Osteoblast (primary cell): Measurements from ENCODE around the gene AFM. TPM values are rescaled to one million over a fixed set of nuclear protein-coding genes. Genes with fewer than 3 reads are reported as not detected.

Experiments used
- DNase-seq: peaks from one replicate; pipeline ENCODE4 v3.0.0; 2011; ENCODE audit warnings: low spot score, mixed read lengths; ENCODE audit not compliant: insufficient read length; ENCODE audit errors: missing footprints
- H2AFZ ChIP-seq: 2 replicates; pipeline ENCODE4 v1.6.0; 2011; ENCODE audit warnings: mild to moderate bottlenecking, low read length
- H3K27ac ChIP-seq: 2 replicates; pipeline ENCODE4 v1.5.1; 2011; ENCODE audit warnings: mild to moderate bottlenecking, low read depth, low read length, moderate library complexity
- H3K27me3 ChIP-seq: 2 replicates; pipeline ENCODE4 v1.6.0; 2012; ENCODE audit warnings: mild to moderate bottlenecking, control low read depth, inconsistent platforms, low read length, moderate library complexity; ENCODE audit not compliant: insufficient read depth
- H3K36me3 ChIP-seq: 2 replicates; pipeline ENCODE4 v1.5.1; 2011; ENCODE audit warnings: mild to moderate bottlenecking, low read length, control low read depth, moderate library complexity; ENCODE audit not compliant: insufficient read depth
- H3K4me1 ChIP-seq: 2 replicates; pipeline ENCODE4 v1.5.1; 2011; ENCODE audit warnings: mild to moderate bottlenecking, low read length, control low read depth, moderate library complexity; ENCODE audit not compliant: insufficient read depth
- H3K4me2 ChIP-seq: 2 replicates; pipeline ENCODE4 v1.6.0; 2011; ENCODE audit warnings: mild to moderate bottlenecking, low read length; ENCODE audit not compliant: insufficient read depth
- H3K4me3 ChIP-seq: fragments of 200-600 bp; sonication (generic); 3 replicates; pipeline ENCODE4 v1.5.1; 2012; ENCODE audit warnings: mild to moderate bottlenecking, low read length, inconsistent platforms; ENCODE audit not compliant: insufficient read depth
- H3K79me2 ChIP-seq: 2 replicates; pipeline ENCODE4 v1.6.0; 2012; ENCODE audit warnings: mild to moderate bottlenecking, low read length, control low read depth, inconsistent platforms; ENCODE audit not compliant: insufficient read depth
- H3K9me3 ChIP-seq: 2 replicates; pipeline ENCODE4 v1.5.1; 2011; ENCODE audit warnings: low read depth, low read length, control low read depth
- H4K20me1 ChIP-seq: 2 replicates; pipeline ENCODE4 v1.6.0; 2012; ENCODE audit warnings: mild to moderate bottlenecking, low read length, control low read depth; ENCODE audit not compliant: insufficient read depth
- CTCF ChIP-seq: IDR thresholded peaks from 2 replicates; pipeline ENCODE4 v1.5.1; 2011; ENCODE audit warnings: mild to moderate bottlenecking, low read depth, low read length, moderate library complexity; ENCODE audit errors: extremely low read depth
- total RNA-seq: library from RNA; depleted of rRNA; stranded (reverse); fragments of >200 nt; gene quantifications from 2 replicates; pipeline ENCODE4 v1.2.3, GENCODE V29; 2012

AFM gene
- total RNA-seq, 1 donor, result not detected

- no peaks in the 10 kb centered on the region for H3K4me1 ChIP-seq
- no peaks in the 10 kb centered on the region for H3K79me2 ChIP-seq
- H3K36me3 ChIP-seq, result no peaks in the 10 kb centered on the region
- no peak for DNase-seq
- TF ChIP-seq CTCF, result no peak
- H3K9me3 ChIP-seq, result no peaks in the 10 kb centered on the region
- H4K20me1 ChIP-seq, result no peaks in the 10 kb centered on the region
- no peak overlapping the region for H3K27ac ChIP-seq
- no peak overlapping the region for H3K4me3 ChIP-seq
- H2AFZ ChIP-seq, result no peak overlapping the region
- peaks cover under 1% of the 10 kb centered on the region for H3K27me3 ChIP-seq
- no peak overlapping the region for H3K4me2 ChIP-seq
These were observed 52.2 kb downstream of the AFM start for GRCh38 chr4:73533515-73534422.

GRCh38 chr4:73538162-73538561 lies 56.6 kb downstream of the AFM start:
- Histone ChIP-seq H3K27ac (no peak overlapping the region), H3K36me3 (no peaks in the 10 kb centered on the region), H4K20me1 (no peaks in the 10 kb centered on the region), H3K4me1 (no peaks in the 10 kb centered on the region), H3K9me3 (no peaks in the 10 kb centered on the region), H3K4me3 (no peak overlapping the region), H2AFZ (no peak overlapping the region), H3K79me2 (no peaks in the 10 kb centered on the region), H3K4me2 (no peak overlapping the region), H3K27me3 (peaks cover 6% of the 10 kb centered on the region)
- no peak for TF ChIP-seq CTCF
- no peak for DNase-seq

GRCh38 chr4:73539386-73539785 lies 57.8 kb downstream of the AFM start:
- Histone ChIP-seq H3K4me2 (no peak overlapping the region), H3K79me2 (no peaks in the 10 kb centered on the region), H3K9me3 (no peaks in the 10 kb centered on the region), H3K27ac (no peak overlapping the region), H3K36me3 (no peaks in the 10 kb centered on the region), H3K27me3 (peaks cover 6% of the 10 kb centered on the region), H4K20me1 (no peaks in the 10 kb centered on the region), H3K4me3 (no peak overlapping the region), H3K4me1 (no peaks in the 10 kb centered on the region), H2AFZ (no peak overlapping the region)
- no peak for DNase-seq
- no peak for TF ChIP-seq CTCF

GRCh38 chr4:73540826-73541225 lies 59.3 kb downstream of the AFM start:
- Histone ChIP-seq H4K20me1 (no peaks in the 10 kb centered on the region), H3K36me3 (no peaks in the 10 kb centered on the region), H3K27me3 (peaks cover 6% of the 10 kb centered on the region), H3K4me2 (no peak overlapping the region), H3K27ac (no peak overlapping the region), H3K4me1 (no peaks in the 10 kb centered on the region), H3K79me2 (no peaks in the 10 kb centered on the region), H3K4me3 (no peak overlapping the region), H2AFZ (no peak overlapping the region), H3K9me3 (no peaks in the 10 kb centered on the region)
- DNase-seq, result no peak
- no peak for TF ChIP-seq CTCF
